Activated CD8-positive, alpha-beta T cell treated with anti-CD3 and anti-CD28 coated beads for 36 hours (primary cell): ENCODE data around the gene BCL3. TPM values are rescaled to one million over a fixed set of nuclear protein-coding genes. Genes with fewer than 3 reads are reported as not detected.
A peak's percentile ranks its signal among the peaks of the same experiment; 100 is the strongest.

Experiments
- ATAC-seq: fragments of 200-7000 bp; cut with Tn5 transposase; one replicate; pipeline ENCODE4 v1.10.0; 2021; ENCODE audit warnings: mild to moderate bottlenecking, moderate library complexity
- CTCF ChIA-PET: fragments of 350-600 bp; sonication (Branson Sonifier 250); formaldehyde crosslinking; loops from one replicate; lab custom pipeline; 2021; ENCODE audit warnings: antibody characterized with exemption; lab: Charles Lee
- POLR2A ChIA-PET: fragments of 350-600 bp; sonication (Branson Sonifier 250); formaldehyde crosslinking; loops from one replicate; lab custom pipeline; 2021; ENCODE audit warnings: antibody characterized with exemption; lab: Charles Lee
- DNase-seq: peaks from one replicate; pipeline ENCODE4 v3.0.0-alpha.2; 2020
- H3K27ac Mint-ChIP-seq: one replicate; pipeline ENCODE4 v1.8.0; 2021; ENCODE audit warnings: mild to moderate bottlenecking, mixed read lengths
- H3K27me3 Mint-ChIP-seq: one replicate; pipeline ENCODE4 v1.8.0; 2021; ENCODE audit warnings: mixed read lengths
- H3K36me3 Mint-ChIP-seq: one replicate; pipeline ENCODE4 v1.8.0; 2021; ENCODE audit warnings: low read depth, mixed read lengths
- H3K4me1 Mint-ChIP-seq: one replicate; pipeline ENCODE4 v1.8.0; 2021; ENCODE audit warnings: low read depth, mixed read lengths
- H3K4me3 Mint-ChIP-seq: one replicate; pipeline ENCODE4 v1.8.0; 2021; ENCODE audit warnings: mild to moderate bottlenecking, moderate library complexity, mixed read lengths
- H3K9me3 Mint-ChIP-seq: one replicate; pipeline ENCODE4 v1.8.0; 2021; ENCODE audit warnings: mixed read lengths
- CTCF ChIP-seq: fragments of 200-600 bp; IDR thresholded peaks from one replicate; pipeline ENCODE4 v1.8.0; 2022; ENCODE audit warnings: antibody characterized with exemption, mild to moderate bottlenecking
- intact Hi-C: fragments of 100-400 bp; cut with micrococcal nuclease; formaldehyde crosslinking; loops from one replicate; pipeline ENCODE4 v1.10.0; 2022
- total RNA-seq, 2 experiments: library from RNA; stranded (reverse); gene quantifications; one replicate each; pipeline ENCODE4 v1.2.3, GENCODE V29; 2021

BCL3 gene
- total RNA-seq, 2 experiments from 2014 or later = 22.8 to 27.7 TPM

- no peak for TF ChIP-seq CTCF
- Mint-ChIP-seq H3K4me1 (no peaks in the 10 kb centered on the region), H3K4me3 (no peak overlapping the region), H3K27ac (no peak overlapping the region), H3K27me3 (no peaks in the 10 kb centered on the region), H3K9me3 (no peaks in the 10 kb centered on the region), H3K36me3 (no peaks in the 10 kb centered on the region)
- POLR2A ChIA-PET = interaction anchor here (0.9 kb wide), 1 partner anchor 14 kb away, joined by 3 read pairs; no protein-coding TSS in a partner anchor
- intact Hi-C loops = no loop called here
- ATAC-seq = no peak
- CTCF ChIA-PET = interaction anchor here (1.4 to 2.0 kb wide), 2 partner anchors 9 to 66 kb away, joined by 3 to 4 read pairs; no protein-coding TSS in a partner anchor
- no peak for DNase-seq
Observed at GRCh38 chr19:44789943-44790483, 41.5 kb downstream of the BCL3 start.

- ATAC-seq (no peak), DNase-seq (no peak)
- Mint-ChIP-seq H3K4me3 (no peak overlapping the region), H3K27ac (no peak overlapping the region), H3K27me3 (no peaks in the 10 kb centered on the region), H3K4me1 (peaks cover 9% of the 10 kb centered on the region), H3K36me3 (no peaks in the 10 kb centered on the region), H3K9me3 (no peaks in the 10 kb centered on the region)
- POLR2A ChIA-PET = interaction anchor here (0.6 kb wide), 1 partner anchor 87 kb away, joined by 4 read pairs; no protein-coding TSS in a partner anchor
- CTCF ChIA-PET = no interaction called here
- TF ChIP-seq CTCF = no peak
- intact Hi-C loops = no loop called here
Observed at GRCh38 chr19:44792281-44792680, 43.8 kb downstream of the BCL3 start.

GRCh38 chr19:44794610-44795009, 46.1 kb downstream of the BCL3 start:
- CTCF ChIA-PET = interaction anchor here (0.8 to 2.6 kb wide), 3 partner anchors 10 to 157 kb away, joined by 3 to 13 read pairs (median 4); no protein-coding TSS in a partner anchor
- DNase-seq (no peak), ATAC-seq (no peak)
- intact Hi-C loops = no loop called here
- Mint-ChIP-seq H3K27me3 (no peaks in the 10 kb centered on the region), H3K9me3 (no peaks in the 10 kb centered on the region), H3K27ac (no peak overlapping the region), H3K36me3 (no peaks in the 10 kb centered on the region), H3K4me3 (no peak overlapping the region), H3K4me1 (peaks cover 9% of the 10 kb centered on the region)
- POLR2A ChIA-PET = no interaction called here
- no peak for TF ChIP-seq CTCF

GRCh38 chr19:44795398-44795987, 47.0 kb downstream of the BCL3 start:
- intact Hi-C loops = no loop called here
- CTCF ChIA-PET = interaction anchor here (0.8 to 2.6 kb wide), 4 partner anchors 9 to 157 kb away, joined by 3 to 13 read pairs (median 4); no protein-coding TSS in a partner anchor
- TF ChIP-seq CTCF = no peak
- H3K27ac Mint-ChIP-seq = no peak overlapping the region
- H3K4me3 Mint-ChIP-seq = no peak overlapping the region
- H3K4me1 Mint-ChIP-seq = peaks cover 9% of the 10 kb centered on the region
- H3K9me3 Mint-ChIP-seq = no peaks in the 10 kb centered on the region
- ATAC-seq = no peak
- DNase-seq = no peak
- no peaks in the 10 kb centered on the region for H3K36me3 Mint-ChIP-seq
- POLR2A ChIA-PET = interaction anchor here (0.6 kb wide), 1 partner anchor 8 kb away, joined by 3 read pairs; no protein-coding TSS in a partner anchor
- H3K27me3 Mint-ChIP-seq = no peaks in the 10 kb centered on the region

- no peak for TF ChIP-seq CTCF
- POLR2A ChIA-PET = no interaction called here
- no peak for ATAC-seq
- Mint-ChIP-seq H3K4me1 (peaks cover 9% of the 10 kb centered on the region), H3K27me3 (no peaks in the 10 kb centered on the region), H3K9me3 (no peaks in the 10 kb centered on the region), H3K4me3 (no peak overlapping the region), H3K36me3 (no peaks in the 10 kb centered on the region), H3K27ac (peak overlapping the region; percentile 11)
- intact Hi-C loops = no loop called here
- CTCF ChIA-PET = interaction anchor here (0.6 to 2.6 kb wide), 3 partner anchors 12 to 48 kb away, joined by 5 to 13 read pairs (median 5); no protein-coding TSS in a partner anchor
- DNase-seq = no peak
Observed at GRCh38 chr19:44796701-44797115, 48.2 kb downstream of the BCL3 start.
